Aorta (tissue), 5 donors: ENCODE data around the gene NFYB. TPM values are rescaled to one million over a fixed set of nuclear protein-coding genes. Genes with fewer than 3 reads are reported as not detected.

Experiments
- ATAC-seq: fragments of 200-7000 bp; cut with Tn5 transposase; one replicate; pipeline ENCODE4 v1.9.1; 2022; ENCODE audit warnings: moderate library complexity; ENCODE audit not compliant: low FRiP score
- DNase-seq, 2 donors: peaks; one replicate each; pipeline ENCODE4 v3.0.0-alpha.2; 2020
- H3K27ac ChIP-seq, 2 donors: one replicate each; pipeline ENCODE4 v1.5.1; 2013; ENCODE audit warnings: low read length in 2 of 2, mild to moderate bottlenecking in 2 of 2, moderate library complexity in 2 of 2, control low read depth in 1 of 2, inconsistent platforms in 1 of 2, low read depth in 1 of 2
- H3K27me3 ChIP-seq, 2 donors: one replicate each; pipeline ENCODE4 v1.6.1; 2013; ENCODE audit warnings: control low read depth in 1 of 2, low read length in 1 of 2, mild to moderate bottlenecking in 1 of 2, moderate library complexity in 1 of 2; ENCODE audit not compliant: insufficient read depth in 2 of 2, control insufficient read depth in 1 of 2
- H3K36me3 ChIP-seq, 2 donors: one replicate each; pipeline ENCODE4 v1.6.1; 2013; ENCODE audit warnings: control low read depth in 1 of 2, low read length in 1 of 2, mild to moderate bottlenecking in 1 of 2; ENCODE audit not compliant: insufficient read depth in 2 of 2, control insufficient read depth in 1 of 2
- H3K4me1 ChIP-seq, 2 donors: one replicate each; pipeline ENCODE4 v1.6.1; 2013; ENCODE audit warnings: low read length in 2 of 2, control low read depth in 1 of 2, mild to moderate bottlenecking in 1 of 2, moderate library complexity in 1 of 2; ENCODE audit not compliant: insufficient read depth in 2 of 2, control insufficient read depth in 1 of 2
- H3K4me3 ChIP-seq, 2 donors: one replicate each; pipeline ENCODE4 v1.5.1; 2013; ENCODE audit warnings: low read length in 2 of 2, control low read depth in 1 of 2, mild to moderate bottlenecking in 1 of 2
- H3K9me3 ChIP-seq: one replicate; pipeline ENCODE4 v1.6.1; 2013; ENCODE audit warnings: mild to moderate bottlenecking, low read length; ENCODE audit not compliant: control insufficient read depth
- WGBS, 2 donors: extraction: QIAGEN DNeasy Blood & Tissue Kit; methylation state at CpG; one replicate each; pipeline ENCODE4 v1.1.7; 2013; 5-methylcytosine and 5-hydroxymethylcytosine counted together
- intact Hi-C, 2 donors: fragments of 100-400 bp; cut with DNase I; formaldehyde crosslinking; loops; one replicate each; pipeline versions ENCODE4 v1.14.2 to v1.15.0; 2022
- polyA plus RNA-seq, 2 donors: library from polyadenylated mRNA; stranded (reverse); fragments of 200-250 nt; gene quantifications; one replicate each; pipeline ENCODE4 v1.2.3, GENCODE V29; 2013
- total RNA-seq, 2 donors: library from RNA; stranded (reverse); fragmentation: NEBNext Ultra II Directional; extraction: Animal tissue kit (Norgen Biotek cat#: 25700); gene quantifications; one replicate each; pipeline ENCODE4 v1.2.1, GENCODE V29; 2021
- donor health status: healthy with polysubstance abuse.
- donor health status: Bipolar disorder and iron deficiency.
- donor health status: DM: no; HTN: no; CAD: no.
- donor health status: DM: no; HTN: no; CAD: no.
- donor health status: DM: yes; HTN: yes; CAD: no.

Gene NFYB
- total and polyA plus RNA-seq, 4 donors, result 44.1 to 121 (median 63.4) TPM

- ATAC-seq (no peak), DNase-seq (no peak)
- H3K36me3 ChIP-seq, result peaks cover 3 to 7% of the 10 kb centered on the region in 2 donors
- H3K27me3 ChIP-seq, result no peaks in the 10 kb centered on the region
- no peak overlapping the region for H3K4me3 ChIP-seq
- peaks cover 0 to 3% of the 10 kb centered on the region in 2 donors for H3K4me1 ChIP-seq
- H3K27ac ChIP-seq, result no peak overlapping the region
- intact Hi-C loops, result no loop called here
- WGBS, 2 donors, result 71 to 95% methylated on average over 1 of the region's 1 CpG
- H3K9me3 ChIP-seq, result no peaks in the 10 kb centered on the region
These were observed 4.1 kb downstream of the NFYB start for GRCh38 chr12:104133866-104134265.

GRCh38 chr12:104133321-104133720, 4.7 kb downstream of the NFYB start:
- 86 to 89% methylated on average over 5 of the region's 5 CpGs for WGBS, 2 donors
- H3K36me3 ChIP-seq, result peaks cover 3 to 7% of the 10 kb centered on the region in 2 donors
- intact Hi-C loops, result no loop called here
- peaks cover 0 to 3% of the 10 kb centered on the region in 2 donors for H3K4me1 ChIP-seq
- no peak for ATAC-seq
- H3K27me3 ChIP-seq, result no peaks in the 10 kb centered on the region
- no peak for DNase-seq
- no peaks in the 10 kb centered on the region for H3K9me3 ChIP-seq
- H3K4me3 ChIP-seq, result no peak overlapping the region
- no peak overlapping the region for H3K27ac ChIP-seq

GRCh38 chr12:104132351-104132956, 5.6 kb downstream of the NFYB start:
- DNase-seq (no peak), ATAC-seq (no peak)
- intact Hi-C loops, result no loop called here
- no peaks in the 10 kb centered on the region for H3K27me3 ChIP-seq
- peaks cover 0 to 3% of the 10 kb centered on the region in 2 donors for H3K4me1 ChIP-seq
- WGBS, 2 donors, result 75 to 79% methylated on average over 7 of the region's 7 CpGs
- peaks cover 3 to 9% of the 10 kb centered on the region in 2 donors for H3K36me3 ChIP-seq
- no peaks in the 10 kb centered on the region for H3K9me3 ChIP-seq
- H3K27ac ChIP-seq, result peak overlapping the region in 1 of 2 donors; percentile 28
- H3K4me3 ChIP-seq, result no peak overlapping the region

GRCh38 chr12:104131609-104132008, 6.4 kb downstream of the NFYB start:
- intact Hi-C loops, result no loop called here
- no peak for ATAC-seq

GRCh38 chr12:104130760-104131159, 7.2 kb downstream of the NFYB start:
- 20 to 42% methylated on average over 2 of the region's 2 CpGs for WGBS, 2 donors
- Histone ChIP-seq H3K4me3 (no peak overlapping the region), H3K27ac (no peak overlapping the region), H3K27me3 (no peaks in the 10 kb centered on the region), H3K36me3 (peaks cover 3 to 9% of the 10 kb centered on the region in 2 donors), H3K4me1 (peaks cover 0 to 3% of the 10 kb centered on the region in 2 donors), H3K9me3 (no peaks in the 10 kb centered on the region)
- DNase-seq (no peak), ATAC-seq (no peak)
- intact Hi-C loops, result no loop called here

More at GRCh38 chr12:104131609-104132008, 6.4 kb downstream of the NFYB start:
- DNase-seq, result no peak
- H3K36me3 ChIP-seq, result peaks cover 3 to 9% of the 10 kb centered on the region in 2 donors
- H3K27ac ChIP-seq, result no peak overlapping the region
- no peak overlapping the region for H3K4me3 ChIP-seq
- no peaks in the 10 kb centered on the region for H3K9me3 ChIP-seq
- peaks cover 0 to 3% of the 10 kb centered on the region in 2 donors for H3K4me1 ChIP-seq
- 93% methylated on average over 4 of the region's 4 CpGs for WGBS, 2 donors
- H3K27me3 ChIP-seq, result no peaks in the 10 kb centered on the region

- DNase-seq (no peak), ATAC-seq (no peak)
- H3K9me3 ChIP-seq, result no peaks in the 10 kb centered on the region
- no peak overlapping the region for H3K4me3 ChIP-seq
- WGBS, 2 donors, result 93% methylated on average over 3 of the region's 3 CpGs
- peaks cover 0 to 2% of the 10 kb centered on the region in 2 donors for H3K36me3 ChIP-seq
- H3K27me3 ChIP-seq, result no peaks in the 10 kb centered on the region
- intact Hi-C loops, result no loop called here
- no peak overlapping the region for H3K27ac ChIP-seq
- peaks cover 0 to under 1% of the 10 kb centered on the region in 2 donors for H3K4me1 ChIP-seq
These were observed 11.5 kb downstream of the NFYB start for GRCh38 chr12:104126548-104126947.

- Histone ChIP-seq H3K4me3 (no peak overlapping the region), H3K9me3 (no peaks in the 10 kb centered on the region), H3K27ac (no peak overlapping the region), H3K27me3 (no peaks in the 10 kb centered on the region), H3K36me3 (no peaks in the 10 kb centered on the region), H3K4me1 (no peaks in the 10 kb centered on the region)
- DNase-seq (no peak), ATAC-seq (no peak)
- intact Hi-C loops, result no loop called here
- WGBS, 2 donors, result 93 to 94% methylated on average over 9 of the region's 9 CpGs
These were observed 15.7 kb downstream of the NFYB start for GRCh38 chr12:104122298-104122697.

- no peak for DNase-seq
- intact Hi-C loops, result no loop called here
- Histone ChIP-seq H3K27ac (no peak overlapping the region), H3K9me3 (no peaks in the 10 kb centered on the region), H3K36me3 (no peaks in the 10 kb centered on the region), H3K4me3 (no peak overlapping the region), H3K27me3 (no peaks in the 10 kb centered on the region), H3K4me1 (no peaks in the 10 kb centered on the region)
- no peak for ATAC-seq
These were observed 17.0 kb downstream of the NFYB start for GRCh38 chr12:104121001-104121400.

GRCh38 chr12:104115587-104115975, 22.4 kb downstream of the NFYB start:
- intact Hi-C loops, result no loop called here
- Histone ChIP-seq H3K9me3 (no peaks in the 10 kb centered on the region), H3K27me3 (no peaks in the 10 kb centered on the region), H3K36me3 (no peaks in the 10 kb centered on the region), H3K4me3 (no peak overlapping the region), H3K4me1 (no peaks in the 10 kb centered on the region), H3K27ac (no peak overlapping the region)
- ATAC-seq (no peak), DNase-seq (no peak)
